HUDEP-2 (cell line): Measurements from ENCODE around the gene ADAMTS2.

Experiments
- DNase-seq, 76 experiments: peaks; one replicate each; lab custom pipeline; 2025; ENCODE audit not compliant: unreplicated experiment in 76 of 76; lab: John Stamatoyannopoulos, UW

Gene ADAMTS2

DNA sequence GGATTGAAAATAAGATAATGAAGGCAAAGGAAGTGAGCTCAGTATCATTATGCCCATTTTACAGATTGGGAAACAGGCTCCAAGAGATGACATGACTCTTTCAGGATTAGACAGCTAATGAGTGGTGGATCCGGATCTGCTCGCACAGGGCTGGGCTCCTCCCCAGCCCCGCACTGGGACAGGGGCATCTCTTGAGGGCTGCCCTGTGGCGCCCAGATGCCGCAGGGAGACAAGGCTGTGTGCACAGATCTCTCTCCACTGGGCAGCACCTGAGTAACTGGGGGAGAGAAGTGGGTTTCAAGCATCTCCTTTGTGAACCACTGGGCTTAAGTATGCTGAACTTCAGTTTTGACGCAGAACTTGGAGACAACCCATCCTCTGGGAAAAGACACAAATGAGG lies 43.9 kb downstream of the ADAMTS2 start:
- DNase-seq, result no peak

DNA sequence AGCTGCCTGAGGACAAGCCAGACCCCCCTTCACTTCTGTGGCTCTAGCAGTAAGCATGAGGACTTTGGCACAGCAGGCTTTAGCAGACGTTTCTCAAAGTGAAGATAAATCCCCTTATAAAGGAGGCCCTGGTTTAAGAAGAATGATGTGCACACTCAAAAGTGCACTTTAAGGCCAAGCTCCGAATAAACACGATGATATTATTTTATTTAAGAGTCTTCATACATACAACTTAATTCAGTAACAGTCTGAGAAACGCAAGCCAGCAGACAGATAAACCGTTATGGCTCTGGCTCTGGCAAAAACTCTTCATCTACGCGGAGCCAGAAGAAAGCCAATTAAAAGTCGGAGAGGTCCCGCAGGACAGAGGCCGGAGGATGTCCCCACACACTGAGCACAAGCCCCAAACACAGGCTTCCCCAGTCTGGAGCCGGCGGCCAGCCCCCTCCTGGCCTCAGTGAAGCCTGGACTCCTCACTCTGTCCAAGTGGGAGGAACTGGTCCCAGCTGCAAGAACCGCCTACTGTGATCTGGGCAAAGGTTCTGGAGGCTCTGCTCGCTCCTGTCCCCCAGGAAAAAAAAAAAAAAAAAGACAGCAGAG lies 44.6 kb downstream of the ADAMTS2 start:
- no peak for DNase-seq

DNA sequence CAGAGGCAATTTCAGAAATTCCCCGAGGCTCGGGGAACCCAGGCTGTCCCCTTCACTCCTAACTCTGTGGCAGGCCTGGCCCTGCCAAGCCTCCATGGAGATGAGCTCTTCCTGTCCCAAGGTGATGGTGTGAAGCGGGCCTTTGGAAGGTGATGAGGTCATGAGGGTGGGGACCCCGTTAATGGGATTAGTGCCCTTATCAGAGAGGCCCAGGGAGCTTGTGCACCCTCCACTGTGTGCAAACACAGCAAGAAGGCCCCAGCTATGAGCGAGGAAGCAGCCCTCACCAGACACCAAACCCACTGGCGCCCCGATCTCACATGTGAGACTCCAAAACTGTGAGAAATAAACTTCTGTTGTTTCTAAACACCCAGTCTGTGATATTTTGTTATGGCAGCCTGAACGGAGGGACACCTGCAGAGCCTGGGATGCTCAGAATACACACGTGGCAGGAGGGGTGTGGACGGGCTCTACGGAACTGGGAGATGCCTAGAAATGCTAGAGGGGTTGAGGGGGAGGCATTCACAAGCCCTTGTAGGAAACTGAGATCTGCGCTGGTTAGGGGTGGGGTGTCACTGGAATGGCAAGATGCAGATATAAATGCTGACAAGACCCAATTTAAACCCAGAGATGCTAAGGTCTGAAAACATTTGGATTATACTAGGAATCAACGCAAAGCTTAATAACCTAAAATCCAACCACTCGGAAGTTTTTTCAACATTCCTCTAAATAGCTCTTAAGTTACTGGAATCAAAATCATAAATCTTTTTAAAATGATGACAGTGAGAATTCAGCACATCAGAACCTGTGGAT lies 46.9 kb downstream of the ADAMTS2 start:
- no peak for DNase-seq

DNA sequence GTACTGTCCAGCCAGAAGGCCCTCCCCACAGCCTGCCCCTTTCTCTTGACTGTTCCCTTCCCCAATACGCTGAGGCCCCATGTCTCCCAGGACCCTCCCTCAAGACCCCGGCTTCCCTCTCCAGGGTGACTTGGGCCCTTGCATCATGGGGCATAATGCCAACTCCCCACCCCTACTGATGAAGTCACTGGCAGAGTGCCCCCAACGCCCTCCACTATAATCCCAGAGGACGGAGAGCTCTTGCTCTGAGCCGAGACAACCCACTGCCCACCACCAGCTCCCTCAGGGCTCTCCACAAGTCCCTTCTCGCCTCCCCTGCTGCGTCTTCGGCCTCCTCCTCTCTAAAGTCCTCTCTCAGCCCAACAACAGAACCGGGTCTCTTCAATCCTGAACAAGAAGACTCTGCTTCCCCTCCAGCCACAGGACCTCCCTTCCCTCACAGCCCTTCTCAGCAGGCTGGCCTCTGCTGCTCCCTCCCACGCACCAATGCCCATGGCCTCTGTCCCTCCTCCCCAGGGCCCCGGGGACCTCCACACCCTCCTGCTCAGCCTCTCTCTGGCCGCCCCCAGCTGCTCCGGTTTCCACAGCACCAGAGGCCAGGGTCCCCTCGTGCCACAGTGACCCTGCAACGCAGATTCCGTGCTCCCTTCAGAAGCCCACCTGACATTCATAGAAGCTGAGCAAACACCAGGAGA lies 47.6 kb downstream of the ADAMTS2 start:
- no peak for DNase-seq

DNA sequence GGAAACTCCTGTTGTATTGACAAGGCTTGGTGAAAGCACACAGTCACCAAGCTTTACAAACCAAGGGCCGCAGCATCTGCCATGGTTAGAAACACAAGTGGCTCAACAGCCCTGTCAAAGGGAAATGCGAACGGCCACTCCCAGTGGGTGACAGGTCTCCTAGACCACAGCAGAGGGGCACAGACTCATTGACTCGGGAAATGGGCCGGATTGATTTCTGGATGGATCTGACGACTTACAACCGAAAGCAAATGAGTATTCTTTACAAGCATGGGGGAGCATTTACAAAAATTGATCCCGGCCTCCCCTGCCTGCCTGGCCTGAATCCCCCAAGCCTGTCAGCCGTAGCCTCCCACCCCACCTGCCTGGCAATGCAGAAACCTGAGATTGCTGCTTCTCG lies 48.2 kb downstream of the ADAMTS2 start:
- no peak for DNase-seq

DNA sequence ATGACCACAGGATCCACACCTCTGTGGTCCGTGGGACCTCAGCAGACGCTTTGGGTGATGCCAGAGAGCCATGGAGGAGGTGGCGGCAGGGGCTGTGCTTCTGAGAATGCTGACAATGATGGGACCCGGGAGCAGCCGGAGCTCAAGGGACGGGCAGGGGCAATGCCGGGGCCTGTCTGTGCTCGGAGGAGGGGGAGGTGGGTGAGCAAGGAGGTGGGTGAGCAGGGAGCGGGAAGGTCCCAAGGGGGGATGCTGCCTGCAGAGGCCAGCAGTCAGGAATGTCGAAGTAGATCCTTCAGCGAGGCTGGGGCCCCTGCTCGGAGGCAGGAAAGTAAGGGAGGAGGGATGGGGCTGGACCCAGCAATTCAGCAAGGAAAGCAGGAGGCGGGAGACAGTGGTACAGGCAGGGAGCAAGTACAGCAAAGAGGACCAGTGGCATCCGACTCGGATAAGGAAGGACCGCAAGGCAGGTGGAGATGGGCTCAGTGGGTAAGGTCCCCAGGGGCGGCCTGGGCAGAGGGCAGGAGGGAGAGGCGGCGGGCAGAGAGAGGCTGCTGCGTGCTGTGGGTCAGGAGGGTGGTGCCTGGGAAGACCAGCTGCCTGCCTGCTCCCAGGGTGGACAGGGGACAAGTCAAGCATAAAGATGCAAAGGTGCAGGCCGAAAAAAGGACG lies 49.0 kb downstream of the ADAMTS2 start:
- DNase-seq, result no peak

DNA sequence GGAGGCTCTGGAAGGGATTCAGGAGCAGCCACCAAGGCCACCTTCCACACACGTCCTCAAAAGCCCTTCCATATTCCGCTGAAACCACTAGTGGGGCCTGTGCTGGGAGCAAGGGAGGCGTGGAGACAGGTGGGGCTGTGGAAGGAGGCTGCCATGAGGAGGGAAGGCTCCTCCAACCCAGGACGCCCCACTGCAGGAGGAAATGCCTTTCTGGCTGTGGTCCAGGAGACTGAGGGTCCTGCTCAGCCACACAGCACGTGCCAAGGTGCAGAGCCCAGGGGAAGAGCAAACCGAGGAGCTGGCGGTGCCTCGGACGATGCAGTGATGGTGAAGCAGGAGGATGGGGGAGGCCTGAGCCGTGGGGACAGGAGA lies 49.5 kb downstream of the ADAMTS2 start:
- DNase-seq, result no peak

DNA sequence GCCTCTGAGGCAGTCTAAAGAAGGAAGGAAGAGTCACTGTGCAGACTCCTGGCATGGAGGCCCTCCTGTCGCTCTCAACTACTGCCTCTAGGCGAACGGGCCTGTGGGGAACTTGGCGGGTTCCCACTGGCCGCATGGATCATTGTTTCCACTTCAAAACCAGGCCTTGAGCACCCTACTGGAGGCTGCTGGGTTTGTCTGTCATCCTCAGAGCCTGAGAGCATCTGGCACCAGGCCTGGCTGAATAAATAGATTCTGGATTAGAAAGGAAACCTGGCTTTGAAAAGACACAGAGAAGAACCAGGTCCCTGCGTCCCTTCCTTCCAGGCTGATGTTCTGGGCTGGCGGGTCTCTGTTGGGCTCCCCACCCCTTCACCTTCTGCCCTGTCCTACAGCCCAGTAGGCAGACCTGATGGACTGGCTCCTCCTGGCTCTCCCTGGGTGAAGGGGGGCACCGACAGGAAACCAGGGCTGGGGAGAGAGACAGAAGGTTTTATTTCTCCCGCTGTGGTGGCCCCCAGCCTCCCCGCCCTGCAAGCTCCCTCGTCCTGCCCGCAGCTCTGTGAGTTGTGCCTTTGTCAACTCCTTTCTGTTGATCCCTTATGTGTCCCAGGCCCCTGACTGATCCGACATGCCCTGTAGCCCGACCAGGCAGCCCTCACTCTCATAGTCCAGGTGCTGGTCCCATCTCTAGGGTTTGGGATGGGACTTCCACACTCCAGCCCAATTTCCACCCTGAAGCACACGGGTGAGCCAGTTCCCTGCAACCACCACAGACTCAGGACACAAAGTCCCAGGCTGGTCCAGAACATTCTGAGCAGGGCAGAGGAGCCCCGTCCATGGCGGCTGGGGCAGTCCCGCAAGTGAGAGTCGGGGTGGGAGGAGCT lies 50.1 kb downstream of the ADAMTS2 start:
- no peak for DNase-seq

DNA sequence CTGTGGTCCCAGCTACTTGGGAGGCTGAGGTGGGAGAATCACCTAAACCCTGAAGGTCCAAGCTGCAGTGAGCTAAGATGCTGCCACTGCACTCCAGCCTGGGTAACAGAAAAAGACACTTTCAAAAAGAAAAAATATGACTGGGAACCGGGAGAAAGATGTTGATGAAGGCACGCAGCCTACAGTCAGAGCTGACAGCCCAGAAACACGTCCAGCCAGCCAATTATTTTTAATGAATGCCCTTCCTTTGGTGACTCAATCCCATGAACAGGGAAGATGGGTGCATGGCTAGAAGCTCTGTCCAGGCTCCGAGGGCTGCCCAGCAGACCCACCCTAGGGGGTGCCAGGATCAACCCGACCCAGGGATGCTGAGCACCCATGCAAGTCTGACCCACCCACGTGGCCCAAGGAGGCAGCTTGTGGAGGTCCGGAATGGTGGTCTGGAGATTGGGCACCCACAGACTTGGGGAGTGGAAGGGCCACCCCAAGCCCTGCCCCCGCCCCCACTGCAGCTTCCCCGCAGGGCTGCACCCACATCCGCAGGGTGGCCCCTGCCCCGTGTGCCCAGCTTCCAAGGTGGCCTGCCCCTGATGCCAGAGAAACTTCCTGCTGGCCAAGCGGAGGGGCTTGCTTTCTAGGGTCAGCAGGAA lies 51.0 kb downstream of the ADAMTS2 start:
- no peak for DNase-seq

DNA sequence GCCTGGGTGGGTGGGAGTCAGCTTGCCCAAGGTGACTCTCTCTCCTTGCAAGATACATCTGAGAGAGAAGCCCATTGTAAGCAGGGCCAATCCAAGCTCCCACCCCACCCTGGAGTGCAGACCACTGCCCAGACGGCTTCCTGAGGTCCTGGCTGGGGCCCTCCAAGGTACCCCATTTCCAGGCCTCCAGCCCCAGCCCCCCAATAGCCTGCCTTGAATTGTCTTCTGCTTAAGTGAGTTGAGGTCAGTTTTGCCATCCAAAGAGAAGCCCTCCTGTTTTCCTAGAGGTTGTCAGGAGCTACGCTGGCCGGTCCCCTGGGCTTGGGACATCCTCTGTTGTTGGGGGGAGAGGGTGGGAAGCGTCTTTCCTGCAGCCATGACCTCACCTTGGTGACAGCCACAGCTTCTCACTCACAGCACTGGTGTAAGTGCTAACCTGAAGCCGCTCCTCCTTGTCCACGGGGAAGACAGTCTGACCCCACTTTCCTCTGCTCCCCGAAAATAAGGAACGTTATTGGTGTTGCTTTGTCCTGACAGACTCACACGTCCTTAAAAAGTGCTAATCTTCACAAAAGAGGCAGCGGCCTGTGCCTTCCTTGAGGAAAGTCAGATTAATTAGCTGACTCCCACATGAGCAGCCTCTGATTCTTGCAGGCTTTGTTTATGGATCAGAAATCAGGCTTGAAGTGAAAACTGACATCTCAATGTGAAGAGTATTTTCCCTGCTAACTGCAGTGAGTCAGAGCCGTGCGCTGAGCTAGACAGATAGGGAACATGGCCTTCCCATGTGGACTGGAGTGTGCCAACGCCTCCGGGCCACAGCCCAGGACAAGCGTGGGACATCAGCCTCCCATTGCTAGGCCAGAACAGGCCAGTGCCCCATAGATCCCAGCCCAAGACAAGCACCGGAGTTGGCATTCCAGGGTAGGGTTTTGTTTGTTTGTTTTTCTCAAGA lies 52.3 kb downstream of the ADAMTS2 start:
- no peak for DNase-seq

DNA sequence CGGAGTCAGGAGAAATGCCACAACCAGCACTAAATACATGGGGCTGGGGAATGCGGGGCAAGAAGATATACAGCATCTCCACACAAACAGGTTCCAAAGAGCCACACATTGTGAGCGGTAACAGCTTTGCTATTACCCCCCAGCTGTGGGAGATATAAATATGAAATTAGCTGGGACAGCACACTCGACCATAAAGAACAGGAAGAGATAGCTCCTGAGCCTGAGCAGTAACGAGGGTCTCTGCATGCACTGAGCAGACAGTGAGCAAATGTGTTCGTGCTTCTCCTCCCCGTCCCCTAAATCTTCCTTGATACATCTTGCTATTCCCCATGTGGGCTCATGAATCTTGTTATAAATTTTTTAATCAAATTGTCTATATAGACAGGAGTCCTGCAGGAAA lies 53.1 kb downstream of the ADAMTS2 start:
- no peak for DNase-seq

DNA sequence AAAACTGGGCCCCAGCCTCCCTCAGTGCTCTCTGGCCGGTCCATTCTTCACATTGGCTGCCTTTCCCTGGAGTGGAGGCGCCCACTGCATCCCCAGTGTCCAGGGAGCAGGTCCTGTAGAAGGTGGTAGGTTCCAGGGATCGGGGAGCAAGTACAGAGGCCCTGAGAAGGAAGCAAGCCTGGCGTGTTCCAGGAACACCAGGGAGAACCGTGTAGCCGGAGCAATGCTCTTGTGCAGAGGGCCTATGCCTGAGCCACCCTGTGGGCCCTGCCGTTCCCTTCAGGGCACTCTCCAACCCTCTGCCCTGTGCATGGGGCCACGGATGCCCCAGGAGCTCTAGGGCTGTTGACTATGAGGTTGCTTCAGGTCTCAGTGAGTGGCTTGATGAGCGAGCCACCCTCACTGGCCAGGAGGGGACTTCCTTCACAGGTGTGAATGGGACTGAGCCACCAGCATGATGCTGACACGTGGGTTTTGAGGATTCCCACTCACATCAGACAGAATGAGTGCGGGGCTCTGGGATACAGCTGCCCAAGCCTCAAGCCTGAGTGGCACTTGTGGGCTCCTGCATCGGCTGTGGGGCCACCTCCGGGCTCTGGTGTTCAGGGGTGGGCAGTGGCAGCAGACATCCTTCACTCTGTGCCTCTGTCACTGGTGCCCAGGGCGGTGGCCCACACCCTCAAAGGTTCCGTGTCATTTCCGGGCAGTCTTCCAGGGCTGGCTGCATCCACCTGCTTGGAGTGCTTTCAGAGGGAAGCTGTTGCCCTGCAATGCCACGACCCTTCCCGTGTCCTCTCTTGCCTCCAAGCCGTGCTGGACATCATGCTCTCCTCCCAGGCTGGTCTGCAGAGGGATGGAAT lies 54.4 kb downstream of the ADAMTS2 start:
- no peak for DNase-seq

DNA sequence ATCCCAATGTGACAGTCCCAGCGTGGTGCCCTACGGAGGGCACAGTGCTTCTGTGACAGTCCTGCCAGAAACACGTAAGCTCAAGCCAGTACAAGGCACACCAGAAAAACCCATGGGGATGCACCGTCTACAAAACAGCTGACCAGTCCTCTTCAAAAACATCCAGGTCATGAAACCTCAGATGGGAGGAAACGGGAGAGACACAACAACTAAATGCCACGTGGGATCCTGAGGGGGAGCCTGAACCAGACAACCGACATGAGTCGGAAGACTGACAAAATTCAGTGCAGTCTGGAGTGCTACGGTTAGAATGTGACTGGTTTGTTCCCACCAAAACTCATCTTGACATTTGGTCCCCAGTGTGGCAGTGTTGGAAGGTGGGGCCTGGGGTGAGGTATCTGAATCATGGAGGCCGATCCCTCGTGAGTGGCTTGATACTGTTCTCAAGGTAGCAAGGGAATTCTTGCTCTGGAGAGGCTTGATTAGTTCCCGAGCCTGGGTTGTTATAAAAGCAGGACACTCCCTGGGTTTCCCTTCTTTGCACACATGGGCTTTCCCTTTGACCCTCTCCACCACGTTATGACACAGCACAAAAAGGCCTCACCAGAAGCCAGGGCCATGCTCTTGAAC lies 55.4 kb downstream of the ADAMTS2 start:
- no peak for DNase-seq

DNA sequence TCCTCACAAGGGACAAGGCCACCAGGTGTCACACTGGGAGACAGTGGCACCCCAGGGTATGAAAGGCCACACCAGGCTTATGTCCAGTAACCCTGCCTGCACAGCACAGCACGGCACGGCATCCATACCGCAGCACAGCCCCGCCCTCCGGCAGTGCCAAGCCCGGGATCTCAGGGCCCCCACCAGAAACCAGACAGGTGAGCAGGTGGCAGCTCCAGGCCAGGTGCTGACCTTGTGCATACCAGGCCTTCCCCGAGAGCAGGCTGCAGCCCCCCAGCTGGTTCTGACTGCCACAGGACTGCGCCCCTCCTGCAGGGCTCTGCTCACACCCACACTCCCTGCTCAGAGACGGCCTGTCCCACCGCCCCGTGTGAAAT lies 56.5 kb downstream of the ADAMTS2 start:
- no peak for DNase-seq

DNA sequence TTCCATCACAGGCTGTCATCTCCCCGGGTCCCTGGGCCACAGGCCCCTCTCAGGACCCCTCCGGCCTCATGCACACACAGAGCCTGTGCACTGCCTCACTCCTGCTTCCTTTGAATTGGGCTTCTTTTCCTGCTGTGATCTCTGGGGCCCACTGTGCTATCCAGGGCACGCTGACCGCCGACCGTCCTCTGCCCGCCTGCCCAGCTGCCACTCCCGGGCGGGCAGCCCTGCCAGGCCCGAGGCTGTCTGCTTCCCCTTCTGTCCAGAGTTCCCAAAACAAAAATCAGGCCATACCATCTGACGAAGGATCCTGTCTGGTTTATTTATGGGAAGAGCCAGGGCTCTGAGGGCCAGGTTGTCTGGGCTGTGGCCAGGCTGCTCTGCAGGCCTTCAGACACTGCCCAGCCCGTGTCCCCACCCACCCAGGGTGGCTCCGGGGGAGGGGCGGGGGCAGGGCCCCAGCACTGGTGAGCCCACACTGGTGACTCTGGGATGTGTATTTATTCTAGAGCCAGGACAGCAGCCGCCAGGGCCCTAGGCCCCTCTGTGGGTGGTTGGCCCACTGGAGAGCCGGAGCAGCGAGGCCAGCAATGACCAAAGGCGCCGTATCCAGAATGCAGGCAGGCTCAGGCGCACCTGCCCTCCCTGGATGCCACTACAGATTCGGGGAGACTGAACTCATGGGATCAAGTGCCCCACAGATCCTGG lies 57.0 kb downstream of the ADAMTS2 start:
- no peak for DNase-seq

DNA sequence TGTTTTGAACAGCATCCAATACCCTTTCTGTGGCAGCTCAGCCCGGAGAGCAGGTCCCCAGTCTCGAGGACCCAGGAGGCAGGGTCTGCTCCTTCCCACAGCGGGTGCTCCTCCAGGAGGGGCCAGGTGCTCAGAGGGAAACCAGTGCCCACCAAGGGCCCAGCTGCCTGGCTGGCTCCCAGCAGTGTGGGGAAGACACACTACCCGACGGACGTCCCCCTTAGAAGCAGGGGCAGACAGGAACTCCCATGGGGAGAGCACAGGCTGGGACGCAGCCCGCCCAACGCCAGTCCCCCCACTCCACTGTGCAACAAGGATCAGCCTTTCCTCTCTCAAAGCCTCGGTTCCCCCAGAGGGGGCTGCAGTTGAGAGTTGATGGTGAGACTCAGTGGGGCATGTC lies 57.6 kb downstream of the ADAMTS2 start:
- no peak for DNase-seq

DNA sequence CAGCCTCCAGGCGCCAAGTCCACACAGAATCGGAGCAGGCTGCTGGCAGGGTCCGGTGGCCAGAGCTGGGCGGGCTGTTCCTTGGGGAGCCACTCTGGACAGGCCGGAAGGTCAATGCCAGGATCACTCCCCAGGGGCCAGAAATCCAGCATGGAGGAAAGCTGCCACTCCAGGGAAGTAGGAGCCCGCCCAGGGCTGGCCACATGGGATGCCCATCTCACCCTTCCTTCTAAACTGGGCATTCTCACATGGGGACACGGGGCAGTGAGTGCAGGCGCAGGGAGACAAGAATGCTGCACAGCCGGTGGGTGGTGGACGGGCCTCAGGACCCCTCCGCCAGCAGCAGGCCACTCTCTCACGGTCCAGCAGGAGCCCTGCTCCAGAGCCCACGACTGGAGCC lies 58.2 kb downstream of the ADAMTS2 start:
- DNase-seq, result no peak
